Transverse colon (tissue), 3 donors: ENCODE results near the gene BACH2.

Source experiments
- CTCF ChIP-seq, 5 experiments: fragments of 200-600 bp in 3 of 5; fragments of 450-650 bp in 2 of 5; sonication (generic) in 3 of 5; IDR thresholded peaks; 1 replicate in 2 of 5; 2 replicates in 3 of 5; pipeline ENCODE4 v1.5.1; 2016 to 2017; ENCODE audit warnings: antibody characterized with exemption in 5 of 5, inconsistent platforms in 3 of 5, mild to moderate bottlenecking in 2 of 5, moderate library complexity in 1 of 5
- POLR2A ChIP-seq: fragments of 450-650 bp; IDR thresholded peaks from one replicate; pipeline ENCODE4 v1.6.1; 2016; ENCODE audit warnings: antibody characterized with exemption, mild to moderate bottlenecking, moderate library complexity

- no peak for TF ChIP-seq POLR2A
- no peak for TF ChIP-seq CTCF (IDR thresholded peaks at IDR 0.05)
Observed at GRCh38 chr6:90146921-90147649, 149.6 kb downstream of the BACH2 start.
